HG02678 (cell line): ENCODE results near the gene CARS1.

Experiments
- ATAC-seq: cut with Tn5 transposase; IDR thresholded peaks from one replicate; pipeline ENCODE4 v1.9.1; 2021; ENCODE audit warnings: mild to moderate bottlenecking, moderate library complexity; ENCODE audit not compliant: unreplicated experiment

The CARS1 gene

GRCh38 chr11:3010521-3011275 lies 46.5 kb downstream of the CARS1 start:
- no peak for ATAC-seq

GRCh38 chr11:3010004-3010403 lies 47.2 kb downstream of the CARS1 start:
- ATAC-seq = no peak

GRCh38 chr11:3009481-3009880 lies 47.7 kb downstream of the CARS1 start:
- no peak for ATAC-seq

GRCh38 chr11:3008746-3009336 lies 48.4 kb downstream of the CARS1 start:
- no peak for ATAC-seq

- ATAC-seq = no peak
These were observed 49.7 kb downstream of the CARS1 start for GRCh38 chr11:3007404-3008010.

GRCh38 chr11:3006505-3007260 lies 50.5 kb downstream of the CARS1 start:
- no peak for ATAC-seq

GRCh38 chr11:3004481-3004880 lies 52.7 kb downstream of the CARS1 start:
- no peak for ATAC-seq

GRCh38 chr11:3003396-3004231 lies 53.6 kb downstream of the CARS1 start:
- no peak for ATAC-seq

- ATAC-seq = no peak
These were observed 54.4 kb downstream of the CARS1 start for GRCh38 chr11:3002871-3003270.

- no peak for ATAC-seq
These were observed 54.8 kb downstream of the CARS1 start for GRCh38 chr11:3002351-3002861.

GRCh38 chr11:3001496-3001895 lies 55.7 kb downstream of the CARS1 start:
- ATAC-seq = no peak

- ATAC-seq = no peak
These were observed 56.9 kb downstream of the CARS1 start for GRCh38 chr11:3000032-3000961.

GRCh38 chr11:2999464-2999998 lies 57.7 kb downstream of the CARS1 start:
- ATAC-seq = no peak

GRCh38 chr11:2998073-2998850 lies 59.0 kb downstream of the CARS1 start:
- no peak for ATAC-seq

- ATAC-seq = no peak
These were observed 59.8 kb downstream of the CARS1 start for GRCh38 chr11:2997406-2997805.

GRCh38 chr11:2996976-2997375 lies 60.2 kb downstream of the CARS1 start:
- ATAC-seq = no peak

- ATAC-seq = no peak
These were observed 61.2 kb downstream of the CARS1 start for GRCh38 chr11:2995893-2996554.

- ATAC-seq = no peak
These were observed 62.1 kb downstream of the CARS1 start for GRCh38 chr11:2995031-2995561.
